ENCODE data around the gene AHCYL2. TPM values are rescaled to one million over a fixed set of nuclear protein-coding genes. Genes with fewer than 3 reads are reported as not detected.

Gene AHCYL2
- total RNA-seq, 1 donor from 2014 or later: 11.0 TPM

DNA sequence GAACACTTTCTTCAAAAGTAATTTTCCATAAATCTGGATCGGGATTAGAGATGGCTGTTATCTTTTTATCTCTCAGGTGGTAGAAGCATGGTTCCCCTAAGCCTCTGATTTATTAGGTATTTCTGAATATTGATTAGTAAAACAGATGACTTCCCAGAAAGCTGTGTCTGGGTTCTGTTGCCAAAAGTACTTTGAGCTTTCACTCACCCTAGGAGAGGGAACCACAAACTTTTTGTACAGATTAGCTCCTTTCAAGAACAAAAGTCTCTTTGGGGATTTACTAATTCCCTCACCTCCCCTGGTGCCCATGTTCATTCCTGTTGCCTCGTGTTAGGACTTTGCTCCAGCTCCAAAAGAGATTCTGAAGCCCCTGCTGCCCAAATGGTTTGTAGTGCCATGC is 162.7 kb downstream of the AHCYL2 start:
- H3K27me3 Mint-ChIP-seq (ENCODE audit: low read depth): no peaks in the 10 kb centered on the region
- H3K4me3 Mint-ChIP-seq (ENCODE audit: unreplicated experiment): no peak overlapping the region
- H3K4me1 Mint-ChIP-seq (ENCODE audit: low read depth): peaks cover 5% of the 10 kb centered on the region
- no peak overlapping the region for H3K27ac Mint-ChIP-seq (ENCODE audit: unreplicated experiment)
- H3K36me3 Mint-ChIP-seq (ENCODE audit: low read depth): no peaks in the 10 kb centered on the region
- H3K9me3 Mint-ChIP-seq (ENCODE audit: low read depth): no peaks in the 10 kb centered on the region
- TF ChIP-seq, protein P1, sequence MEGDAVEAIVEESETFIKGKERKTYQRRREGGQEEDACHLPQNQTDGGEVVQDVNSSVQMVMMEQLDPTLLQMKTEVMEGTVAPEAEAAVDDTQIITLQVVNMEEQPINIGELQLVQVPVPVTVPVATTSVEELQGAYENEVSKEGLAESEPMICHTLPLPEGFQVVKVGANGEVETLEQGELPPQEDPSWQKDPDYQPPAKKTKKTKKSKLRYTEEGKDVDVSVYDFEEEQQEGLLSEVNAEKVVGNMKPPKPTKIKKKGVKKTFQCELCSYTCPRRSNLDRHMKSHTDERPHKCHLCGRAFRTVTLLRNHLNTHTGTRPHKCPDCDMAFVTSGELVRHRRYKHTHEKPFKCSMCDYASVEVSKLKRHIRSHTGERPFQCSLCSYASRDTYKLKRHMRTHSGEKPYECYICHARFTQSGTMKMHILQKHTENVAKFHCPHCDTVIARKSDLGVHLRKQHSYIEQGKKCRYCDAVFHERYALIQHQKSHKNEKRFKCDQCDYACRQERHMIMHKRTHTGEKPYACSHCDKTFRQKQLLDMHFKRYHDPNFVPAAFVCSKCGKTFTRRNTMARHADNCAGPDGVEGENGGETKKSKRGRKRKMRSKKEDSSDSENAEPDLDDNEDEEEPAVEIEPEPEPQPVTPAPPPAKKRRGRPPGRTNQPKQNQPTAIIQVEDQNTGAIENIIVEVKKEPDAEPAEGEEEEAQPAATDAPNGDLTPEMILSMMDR (IDR thresholded peaks at IDR 0.05): no peak
- DNase-seq (ENCODE audit: low spot score): no peak

GRCh38 chr7:129388333-129389098 is 163.7 kb downstream of the AHCYL2 start:
- H3K27me3 Mint-ChIP-seq (ENCODE audit: low read depth): no peaks in the 10 kb centered on the region
- DNase-seq (ENCODE audit: low spot score): no peak
- H3K27ac Mint-ChIP-seq (ENCODE audit: unreplicated experiment): no peak overlapping the region
- no peak overlapping the region for H3K4me3 Mint-ChIP-seq (ENCODE audit: unreplicated experiment)
- TF ChIP-seq, protein P1 (IDR thresholded peaks at IDR 0.05): no peak
- peaks cover 5% of the 10 kb centered on the region for H3K4me1 Mint-ChIP-seq (ENCODE audit: low read depth)
- no peaks in the 10 kb centered on the region for H3K9me3 Mint-ChIP-seq (ENCODE audit: low read depth)
- no peaks in the 10 kb centered on the region for H3K36me3 Mint-ChIP-seq (ENCODE audit: low read depth)

DNA sequence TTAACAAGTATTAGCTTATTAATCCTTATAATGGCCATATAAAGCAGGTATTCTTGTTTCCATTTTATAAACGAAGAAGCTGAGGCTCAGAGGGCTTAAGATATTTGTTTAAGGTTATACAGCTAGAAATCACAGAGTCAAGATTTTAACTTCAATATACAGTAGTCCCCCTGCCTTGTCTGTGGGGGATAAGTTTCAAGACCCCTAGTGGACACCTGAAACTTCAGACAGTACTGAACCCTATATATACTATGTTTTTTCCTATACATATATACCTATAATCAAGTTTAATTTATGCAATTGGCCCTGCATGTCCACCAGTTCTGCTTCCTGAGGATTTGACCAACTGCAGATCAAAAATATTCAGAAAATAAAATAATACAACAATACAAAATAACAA is 165.0 kb downstream of the AHCYL2 start:
- Mint-ChIP-seq H3K27ac (ENCODE audit: unreplicated experiment) (no peak overlapping the region), H3K36me3 (ENCODE audit: low read depth) (no peaks in the 10 kb centered on the region), H3K9me3 (ENCODE audit: low read depth) (no peaks in the 10 kb centered on the region), H3K4me1 (ENCODE audit: low read depth) (peaks cover 5% of the 10 kb centered on the region), H3K27me3 (ENCODE audit: low read depth) (no peaks in the 10 kb centered on the region), H3K4me3 (ENCODE audit: unreplicated experiment) (no peak overlapping the region)
- TF ChIP-seq, protein P1 (IDR thresholded peaks at IDR 0.05): no peak
- DNase-seq (ENCODE audit: low spot score): no peak

DNA sequence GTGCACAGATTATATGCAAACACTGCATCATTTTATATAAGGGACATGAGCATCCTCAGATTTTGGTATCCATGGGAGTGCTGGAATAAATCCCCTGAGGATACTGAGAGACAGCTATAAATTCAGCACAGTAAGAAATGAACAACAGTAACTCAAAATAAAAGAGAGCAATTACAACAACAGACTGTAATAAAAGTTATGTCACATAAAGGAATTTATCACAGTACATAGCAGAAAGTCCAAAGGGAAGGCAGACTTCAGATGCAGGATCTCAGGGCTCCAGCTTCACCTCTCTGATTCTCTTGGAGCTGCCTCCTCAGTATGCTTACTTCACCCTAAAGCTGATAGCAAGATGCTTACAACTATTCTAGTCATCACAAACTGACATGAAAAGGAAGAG is 165.5 kb downstream of the AHCYL2 start:
- TF ChIP-seq, protein P1 (IDR thresholded peaks at IDR 0.05): no peak
- H3K9me3 Mint-ChIP-seq (ENCODE audit: low read depth): no peaks in the 10 kb centered on the region
- no peak for DNase-seq (ENCODE audit: low spot score)
- no peaks in the 10 kb centered on the region for H3K27me3 Mint-ChIP-seq (ENCODE audit: low read depth)
- no peak overlapping the region for H3K4me3 Mint-ChIP-seq (ENCODE audit: unreplicated experiment)
- no peaks in the 10 kb centered on the region for H3K36me3 Mint-ChIP-seq (ENCODE audit: low read depth)
- H3K4me1 Mint-ChIP-seq (ENCODE audit: low read depth): peaks cover 2% of the 10 kb centered on the region
- no peak overlapping the region for H3K27ac Mint-ChIP-seq (ENCODE audit: unreplicated experiment)

DNA sequence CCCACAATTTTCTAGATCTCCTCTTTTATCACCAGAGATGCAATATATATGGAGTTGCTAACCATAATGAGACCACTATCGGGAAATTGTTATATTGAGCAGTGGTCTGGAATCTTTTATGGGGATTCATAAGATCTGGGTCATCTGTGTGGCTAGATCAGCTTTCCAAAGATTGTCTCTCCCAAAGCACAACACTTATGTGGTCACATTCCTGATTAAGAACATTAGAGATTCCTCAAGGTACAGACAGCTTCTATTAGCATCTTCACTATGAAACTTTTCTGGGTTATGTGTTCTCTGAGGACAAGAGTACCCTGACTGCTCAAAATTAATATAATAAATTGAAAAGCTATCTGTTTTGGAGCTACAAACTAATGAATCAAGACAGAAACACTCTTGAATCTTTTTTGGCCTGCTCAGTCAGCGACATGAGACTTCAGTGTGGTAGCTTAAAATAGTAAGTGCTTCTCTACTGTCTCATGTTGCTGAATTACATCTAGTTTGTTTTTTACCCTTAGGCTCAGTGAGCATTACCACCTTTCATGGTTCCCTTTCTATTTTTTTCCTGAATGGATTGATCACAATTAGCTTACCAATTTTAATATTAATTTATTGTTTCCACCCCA is 166.8 kb downstream of the AHCYL2 start:
- Mint-ChIP-seq H3K36me3 (ENCODE audit: low read depth) (peaks cover 1% of the 10 kb centered on the region), H3K27ac (ENCODE audit: unreplicated experiment) (no peak overlapping the region), H3K4me1 (ENCODE audit: low read depth) (no peaks in the 10 kb centered on the region), H3K9me3 (ENCODE audit: low read depth) (no peaks in the 10 kb centered on the region), H3K27me3 (ENCODE audit: low read depth) (no peaks in the 10 kb centered on the region), H3K4me3 (ENCODE audit: unreplicated experiment) (no peak overlapping the region)
- TF ChIP-seq, protein P1 (IDR thresholded peaks at IDR 0.05): no peak
- DNase-seq (ENCODE audit: low spot score): no peak

Data from chondrocyte (in vitro differentiated cells).